ENCODE measurements around the gene ZBTB25.
A peak's percentile ranks its signal among the peaks of the same experiment; 100 is the strongest.

ZBTB25 gene

GRCh38 chr14:64416348-64416932 is 87.2 kb downstream of the ZBTB25 start:
- Histone ChIP-seq H4K20me1 (ENCODE audit: insufficient read depth, low read length) (no peaks in the 10 kb centered on the region), H3K36me3 (replicated peaks; ENCODE audit: low read depth, low read length) (peaks cover 62% of the 10 kb centered on the region), H3K4me3 (ENCODE audit: low read length) (no peak overlapping the region), H3K9me3 (ENCODE audit: insufficient read depth, low read length) (no peaks in the 10 kb centered on the region), H3K79me2 (ENCODE audit: low read length) (no peaks in the 10 kb centered on the region), H3K9ac (ENCODE audit: low read length) (no peak overlapping the region), H2AFZ (ENCODE audit: low read depth, low read length) (no peak overlapping the region), H3K27me3 (ENCODE audit: low read depth, low read length) (no peaks in the 10 kb centered on the region), H3K27ac (ENCODE audit: low read length) (no peak overlapping the region), H3K4me2 (ENCODE audit: low read length) (no peak overlapping the region), H3K4me1 (ENCODE audit: low read length) (no peaks in the 10 kb centered on the region)
- TF ChIP-seq EZH2phosphoT487 (IDR thresholded peaks at IDR 0.05; ENCODE audit: low read depth) (no peak), CTCF (IDR thresholded peaks at IDR 0.05; ENCODE audit: low read depth, low read length) (no peak)

- TF ChIP-seq CTCF (IDR thresholded peaks at IDR 0.05; ENCODE audit: low read depth, low read length), result no peak
- no peak for TF ChIP-seq EZH2phosphoT487 (IDR thresholded peaks at IDR 0.05; ENCODE audit: low read depth)
- Histone ChIP-seq H3K4me2 (ENCODE audit: low read length) (no peak overlapping the region), H3K27ac (ENCODE audit: low read length) (no peak overlapping the region), H4K20me1 (ENCODE audit: insufficient read depth, low read length) (no peaks in the 10 kb centered on the region), H3K4me3 (ENCODE audit: low read length) (no peak overlapping the region), H3K9me3 (ENCODE audit: insufficient read depth, low read length) (no peaks in the 10 kb centered on the region), H3K9ac (ENCODE audit: low read length) (no peak overlapping the region), H3K36me3 (replicated peaks; ENCODE audit: low read depth, low read length) (peaks cover 39% of the 10 kb centered on the region), H3K4me1 (ENCODE audit: low read length) (peaks cover 17% of the 10 kb centered on the region), H2AFZ (ENCODE audit: low read depth, low read length) (no peak overlapping the region), H3K27me3 (ENCODE audit: low read depth, low read length) (no peaks in the 10 kb centered on the region), H3K79me2 (ENCODE audit: low read length) (peaks cover 34% of the 10 kb centered on the region)
Measured at GRCh38 chr14:64412237-64412636, 91.4 kb downstream of the ZBTB25 start.

- H2AFZ ChIP-seq (ENCODE audit: low read depth, low read length), result no peak overlapping the region
- H3K9ac ChIP-seq (ENCODE audit: low read length), result no peak overlapping the region
- no peak overlapping the region for H3K27ac ChIP-seq (ENCODE audit: low read length)
- H3K4me3 ChIP-seq (ENCODE audit: low read length), result no peak overlapping the region
- peaks cover 28% of the 10 kb centered on the region for H3K36me3 ChIP-seq (replicated peaks; ENCODE audit: low read depth, low read length)
- no peak overlapping the region for H3K4me2 ChIP-seq (ENCODE audit: low read length)
- peaks cover 17% of the 10 kb centered on the region for H3K4me1 ChIP-seq (ENCODE audit: low read length)
- H3K79me2 ChIP-seq (ENCODE audit: low read length), result peaks cover 46% of the 10 kb centered on the region
- H3K27me3 ChIP-seq (ENCODE audit: low read depth, low read length), result no peaks in the 10 kb centered on the region
- no peaks in the 10 kb centered on the region for H3K9me3 ChIP-seq (ENCODE audit: insufficient read depth, low read length)
- TF ChIP-seq EZH2phosphoT487 (IDR thresholded peaks at IDR 0.05; ENCODE audit: low read depth) (no peak), CTCF (IDR thresholded peaks at IDR 0.05; ENCODE audit: low read depth, low read length) (no peak)
- no peaks in the 10 kb centered on the region for H4K20me1 ChIP-seq (ENCODE audit: insufficient read depth, low read length)
Measured at GRCh38 chr14:64411001-64411400, 92.6 kb downstream of the ZBTB25 start.

GRCh38 chr14:64410084-64410774 is 93.4 kb downstream of the ZBTB25 start:
- H3K27me3 ChIP-seq (ENCODE audit: low read depth, low read length), result no peaks in the 10 kb centered on the region
- peaks cover 52% of the 10 kb centered on the region for H3K79me2 ChIP-seq (ENCODE audit: low read length)
- H3K4me1 ChIP-seq (ENCODE audit: low read length), result peaks cover 17% of the 10 kb centered on the region
- peak overlapping the region; percentile 33; the same call in 1 of the 2 replicates for H3K9ac ChIP-seq (ENCODE audit: low read length)
- peak overlapping the region; percentile 13; the same call in 1 of the 2 replicates for H3K4me2 ChIP-seq (ENCODE audit: low read length)
- H4K20me1 ChIP-seq (ENCODE audit: insufficient read depth, low read length), result 0 out of 2 replicates have a peak, but pooled peaks cover 4% of the 10 kb centered on the region
- no peak for TF ChIP-seq CTCF (IDR thresholded peaks at IDR 0.05; ENCODE audit: low read depth, low read length)
- no peak for TF ChIP-seq EZH2phosphoT487 (IDR thresholded peaks at IDR 0.05; ENCODE audit: low read depth)
- no peaks in the 10 kb centered on the region for H3K9me3 ChIP-seq (ENCODE audit: insufficient read depth, low read length)
- H3K4me3 ChIP-seq (ENCODE audit: low read length), result no peak overlapping the region
- H3K27ac ChIP-seq (ENCODE audit: low read length), result peak overlapping the region; percentile 66
- peaks cover 27% of the 10 kb centered on the region for H3K36me3 ChIP-seq (replicated peaks; ENCODE audit: low read depth, low read length)
- no peak overlapping the region for H2AFZ ChIP-seq (ENCODE audit: low read depth, low read length)

Data from OCI-LY3 (cell line).